Stimulated activated CD8-positive, alpha-beta memory T cell treated with anti-CD3 and anti-CD28 coated beads, Interleukin-15, amount 100 ng/mL, for 4 hours (primary cell): ENCODE data around the gene TRIM8.

Experiments
- DNase-seq, 2 donors: peaks; one replicate each; pipeline ENCODE4 v3.0.0-alpha.2; 2020; ENCODE audit warnings: low read depth in 2 of 2

Gene TRIM8

GRCh38 chr10:102633287-102633686 lies 11.0 kb upstream of the TRIM8 start:
- no peak for DNase-seq

GRCh38 chr10:102633848-102634247 lies 10.4 kb upstream of the TRIM8 start:
- no peak for DNase-seq

GRCh38 chr10:102634686-102635085 lies 9.6 kb upstream of the TRIM8 start:
- no peak for DNase-seq

- no peak for DNase-seq
Observed at GRCh38 chr10:102635377-102635776, 8.9 kb upstream of the TRIM8 start.

- DNase-seq, result no peak
Observed at GRCh38 chr10:102639537-102639936, 4.7 kb upstream of the TRIM8 start.

- no peak for DNase-seq
Observed at GRCh38 chr10:102641402-102641801, 2.9 kb upstream of the TRIM8 start.

- DNase-seq, result peak; percentile 94 to 95
Observed at GRCh38 chr10:102641880-102642735, 2.2 kb upstream of the TRIM8 start.

- DNase-seq, result no peak
Observed at GRCh38 chr10:102642736-102643335, 1.4 kb upstream of the TRIM8 start.

- DNase-seq, result peak in 1 of 2 donors; percentile 31
Observed at GRCh38 chr10:102643336-102644065, 778 bp upstream of the TRIM8 start.

GRCh38 chr10:102644646-102645387 lies 538 bp downstream of the TRIM8 start:
- DNase-seq, result peak; percentile 57

- DNase-seq, result no peak
Observed at GRCh38 chr10:102645388-102645740, 1.1 kb downstream of the TRIM8 start.

GRCh38 chr10:102645741-102646609 lies 1.7 kb downstream of the TRIM8 start:
- DNase-seq, result peak; percentile 56 to 63

- no peak for DNase-seq
Observed at GRCh38 chr10:102646610-102647442, 2.5 kb downstream of the TRIM8 start.

GRCh38 chr10:102647443-102648268 lies 3.4 kb downstream of the TRIM8 start:
- no peak for DNase-seq

GRCh38 chr10:102648269-102648888 lies 4.1 kb downstream of the TRIM8 start:
- DNase-seq, result no peak

- DNase-seq, result no peak
Observed at GRCh38 chr10:102648889-102649796, 4.9 kb downstream of the TRIM8 start.

GRCh38 chr10:102649797-102650654 lies 5.7 kb downstream of the TRIM8 start:
- DNase-seq, result no peak
